ENCODE measurements around the gene IQCM.

The IQCM gene

DNA sequence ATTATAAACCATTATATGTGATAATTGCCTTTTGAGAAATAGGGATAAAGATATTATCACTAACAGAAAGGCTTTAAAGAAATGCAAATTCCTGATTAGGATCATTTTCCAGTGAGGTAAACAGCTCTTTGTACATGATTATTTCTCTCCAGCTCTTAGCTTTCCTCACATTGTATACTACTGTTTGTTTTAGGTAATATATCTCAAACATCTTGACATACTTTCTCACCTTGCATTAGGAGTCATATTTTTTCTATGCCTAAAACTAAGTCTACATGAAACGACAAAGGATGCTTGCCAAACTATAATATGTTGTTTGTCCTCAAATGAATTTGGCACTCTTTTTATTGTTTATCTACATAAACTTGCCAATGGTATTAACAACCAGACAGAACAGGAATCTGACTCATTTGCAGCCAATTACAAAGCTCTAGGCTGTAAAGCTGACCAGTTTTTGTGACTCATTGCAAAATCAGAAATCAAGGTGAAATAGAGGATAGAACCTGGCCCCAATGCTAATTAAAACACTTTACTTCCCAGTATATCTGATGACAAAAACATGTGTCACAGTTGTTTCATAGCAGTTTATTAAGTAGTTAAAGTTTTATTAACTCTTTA is 107.0 kb downstream of the IQCM start:
- DNase-seq: no peak

GRCh38 chr4:149707862-149708261 is 107.8 kb downstream of the IQCM start:
- DNase-seq: no peak

- DNase-seq: no peak
Observed at GRCh38 chr4:149706942-149707341, 108.7 kb downstream of the IQCM start.

DNA sequence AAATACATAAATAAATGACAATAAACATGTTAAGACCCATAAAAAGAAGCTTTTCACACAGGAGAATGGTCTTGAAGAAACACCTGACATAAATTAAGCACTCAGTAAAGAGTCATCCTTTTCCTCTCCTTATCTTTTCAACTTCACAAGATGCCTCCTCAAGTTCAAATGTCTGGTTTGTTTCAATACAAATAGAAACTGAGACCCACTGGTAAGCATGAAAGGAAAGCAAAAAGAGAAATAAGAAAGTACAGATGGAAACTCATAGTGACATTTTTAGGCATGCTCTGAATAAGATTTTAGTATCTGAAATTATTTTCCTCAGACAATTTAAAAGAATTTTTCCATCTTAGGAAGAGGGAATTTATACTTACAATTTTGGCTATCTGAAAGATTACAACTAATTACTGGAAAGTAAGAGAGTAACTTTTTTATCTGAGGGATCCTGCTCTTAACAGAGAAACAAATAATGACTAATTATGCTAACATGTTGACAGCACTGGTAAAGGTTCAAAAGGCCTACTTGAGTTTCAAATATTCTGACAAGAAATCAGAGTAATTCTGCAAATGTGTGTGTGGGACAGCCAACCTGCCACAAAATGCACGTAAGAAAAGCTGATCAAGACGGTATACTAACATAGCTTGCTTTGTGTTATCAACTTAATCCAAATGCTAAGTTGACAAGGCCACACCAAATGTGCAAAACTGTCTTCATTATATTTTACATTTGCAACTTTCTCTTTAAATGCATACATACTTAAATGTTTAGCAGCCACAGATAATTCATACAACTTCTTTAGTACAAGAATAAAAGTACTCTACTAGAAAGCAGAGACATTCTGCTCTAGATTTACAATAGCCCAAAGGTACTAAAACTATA is 113.0 kb downstream of the IQCM start:
- no peak for DNase-seq

- DNase-seq: no peak
Observed at GRCh38 chr4:149701435-149702156, 114.0 kb downstream of the IQCM start.

- no peak for DNase-seq
Observed at GRCh38 chr4:149700272-149700671, 115.4 kb downstream of the IQCM start.

GRCh38 chr4:149699642-149700041 is 116.0 kb downstream of the IQCM start:
- no peak for DNase-seq

GRCh38 chr4:149690726-149691125 is 124.9 kb downstream of the IQCM start:
- no peak for DNase-seq

GRCh38 chr4:149684516-149684915 is 131.1 kb downstream of the IQCM start:
- DNase-seq: no peak

GRCh38 chr4:149676076-149676475 is 139.6 kb downstream of the IQCM start:
- no peak for DNase-seq

DNA sequence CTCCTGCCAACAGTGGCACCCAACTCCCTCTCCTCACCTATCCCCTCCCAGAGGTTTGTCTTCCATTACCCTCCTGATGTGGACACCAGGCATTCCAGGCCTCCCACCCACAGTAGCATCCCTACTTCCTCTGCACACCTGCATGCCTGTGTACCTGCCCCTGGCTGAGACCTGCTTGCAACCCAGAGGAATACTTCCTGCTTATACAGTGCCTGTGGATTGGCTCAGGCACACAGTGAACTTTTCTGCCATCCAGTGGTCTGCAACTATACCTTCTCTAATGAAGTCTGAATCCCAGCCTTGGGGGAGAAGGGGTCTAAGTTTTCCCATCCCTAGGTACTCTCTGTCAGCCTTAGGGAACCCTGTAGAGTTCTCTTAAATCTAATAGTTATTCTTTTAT is 169.9 kb downstream of the IQCM start:
- DNase-seq: no peak

DNA sequence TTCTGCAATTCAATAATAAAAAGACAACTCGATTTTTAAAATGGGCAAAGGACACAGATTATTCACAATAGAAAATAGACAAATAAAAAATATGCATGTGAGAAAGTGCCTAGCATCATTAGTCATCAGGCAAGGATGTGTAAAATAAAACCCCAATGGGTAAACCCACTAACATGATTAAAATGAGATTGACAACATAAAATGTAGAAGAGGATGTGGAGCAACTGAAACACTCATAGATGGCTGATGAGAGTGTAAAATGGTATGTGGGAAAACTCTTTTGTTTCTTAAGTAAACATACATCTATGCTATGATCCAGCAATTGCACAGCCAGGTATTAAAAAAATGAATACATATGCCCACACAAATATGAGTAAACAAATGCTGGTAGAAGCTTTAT is 177.6 kb downstream of the IQCM start:
- no peak for DNase-seq

DNA sequence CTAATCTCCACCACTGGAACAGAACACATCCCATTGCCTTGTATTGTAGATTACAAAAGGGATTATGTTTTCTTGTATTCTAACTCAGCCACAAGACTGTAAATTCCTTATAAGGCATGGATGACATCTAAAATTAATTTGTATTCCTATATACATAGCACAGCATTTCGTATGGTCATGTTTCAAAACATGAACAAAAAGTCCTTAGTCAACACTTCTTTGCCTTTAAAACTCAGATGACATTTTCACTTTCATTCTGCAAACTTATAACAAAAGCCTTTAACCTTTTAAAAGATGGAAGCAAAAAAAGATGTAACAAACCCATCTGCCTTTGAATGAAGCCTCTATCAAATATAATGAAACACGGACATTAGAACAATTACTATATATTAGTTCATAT is 181.3 kb downstream of the IQCM start:
- no peak for DNase-seq

- no peak for DNase-seq
Observed at GRCh38 chr4:149631629-149632028, 184.0 kb downstream of the IQCM start.

DNA sequence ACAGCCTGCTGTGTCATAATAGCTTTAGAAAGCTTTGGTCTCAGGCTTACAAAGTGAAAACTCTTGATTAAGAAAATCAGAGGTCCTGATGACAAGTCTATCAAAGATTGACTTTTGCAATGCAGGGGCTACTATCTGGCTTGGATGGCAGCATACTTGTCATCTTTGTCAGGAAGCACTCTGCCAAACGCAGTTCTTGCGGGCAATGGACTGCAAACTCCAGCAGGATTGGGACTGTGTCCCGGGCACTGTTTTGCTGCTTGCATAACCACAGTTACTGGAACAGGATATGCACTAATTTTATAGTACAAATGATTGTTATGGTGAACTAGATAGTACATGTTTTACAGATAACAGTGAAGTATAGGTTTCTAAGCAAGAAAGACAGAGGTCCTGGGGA is 185.6 kb downstream of the IQCM start:
- no peak for DNase-seq

GRCh38 chr4:149605601-149606378 is 209.9 kb downstream of the IQCM start:
- no peak for DNase-seq

- no peak for DNase-seq
Observed at GRCh38 chr4:149604827-149605226, 210.8 kb downstream of the IQCM start.

DNA sequence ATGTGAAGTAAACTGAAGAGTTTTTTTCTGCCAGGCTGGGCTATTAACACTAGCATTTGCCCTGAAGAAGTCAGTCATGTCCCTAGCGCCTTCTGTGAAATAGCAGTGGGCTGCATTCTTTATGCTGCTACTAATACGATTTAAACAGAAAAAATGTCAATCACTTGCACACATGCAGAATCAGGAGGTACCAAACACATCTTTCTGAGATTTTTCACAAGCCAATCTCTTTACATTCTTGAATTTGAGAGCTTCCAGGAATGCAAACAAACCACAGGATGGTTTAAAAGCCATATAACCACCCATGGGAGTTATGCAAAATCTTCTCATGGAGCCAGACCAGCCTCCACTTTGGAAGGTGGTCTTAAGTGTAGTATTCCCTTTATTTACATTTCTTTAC is 220.1 kb downstream of the IQCM start:
- no peak for DNase-seq

- no peak for DNase-seq
Observed at GRCh38 chr4:149589826-149590225, 225.8 kb downstream of the IQCM start.

- DNase-seq: no peak
Observed at GRCh38 chr4:149584722-149585121, 230.9 kb downstream of the IQCM start.

GRCh38 chr4:149574971-149575370 is 240.7 kb downstream of the IQCM start:
- no peak for DNase-seq

DNA sequence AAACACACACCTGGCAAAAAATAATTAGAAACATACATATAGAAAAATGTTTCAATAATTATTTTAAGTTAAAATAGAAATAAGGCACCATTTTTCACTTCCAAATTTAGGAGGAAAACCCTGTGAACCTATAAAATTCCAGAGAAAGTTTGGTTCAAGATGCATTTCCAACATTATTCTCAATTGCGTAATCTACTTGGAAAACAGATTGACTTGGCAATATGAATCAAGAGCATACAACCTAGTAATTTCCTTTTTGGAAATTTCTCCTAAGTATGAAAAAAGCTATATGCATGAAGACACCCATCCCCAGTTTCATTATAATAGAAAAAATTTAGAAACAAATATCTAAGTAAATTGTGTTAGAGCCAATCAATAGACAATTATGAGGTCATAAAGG is 242.9 kb downstream of the IQCM start:
- no peak for DNase-seq

GRCh38 chr4:149555799-149556198 is 259.8 kb downstream of the IQCM start:
- DNase-seq: no peak

Measured in stimulated activated CD4-positive, alpha-beta T cell treated with anti-CD3 and anti-CD28 coated beads, Interleukin-12 subunit alpha, Interleukin-12 subunit beta, amount 100 ng/mL, for 4 hours (primary cell).